Measurements from ENCODE around the gene PLPP4.
A peak's percentile ranks its signal among the peaks of the same experiment; 100 is the strongest.

PLPP4 gene

GRCh38 chr10:120456626-120457430 is at the start of gene PLPP4:
Gene PLPP4 (plus strand): TSS chr10:120457227. CDS start chr10:120457306, 79 bp downstream.
- peak; percentile 54 for DNase-seq

GRCh38 chr10:120409816-120410215 is 47.2 kb upstream of the PLPP4 start:
- DNase-seq: no peak

GRCh38 chr10:120414946-120415345 is 42.1 kb upstream of the PLPP4 start:
- DNase-seq: no peak

GRCh38 chr10:120415709-120416330 is 41.2 kb upstream of the PLPP4 start:
- DNase-seq: no peak

GRCh38 chr10:120420421-120420820 is 36.6 kb upstream of the PLPP4 start:
- no peak for DNase-seq

GRCh38 chr10:120421250-120421649 is 35.8 kb upstream of the PLPP4 start:
- no peak for DNase-seq

GRCh38 chr10:120422457-120422856 is 34.6 kb upstream of the PLPP4 start:
- no peak for DNase-seq

- peak; percentile 54 for DNase-seq
Observed at GRCh38 chr10:120423431-120424197, 33.4 kb upstream of the PLPP4 start.

- no peak for DNase-seq
Observed at GRCh38 chr10:120424198-120424464, 32.9 kb upstream of the PLPP4 start.

- DNase-seq: no peak
Observed at GRCh38 chr10:120426306-120426705, 30.7 kb upstream of the PLPP4 start.

GRCh38 chr10:120428754-120429153 is 28.3 kb upstream of the PLPP4 start:
- DNase-seq: no peak

- no peak for DNase-seq
Observed at GRCh38 chr10:120429395-120429794, 27.6 kb upstream of the PLPP4 start.

- DNase-seq: peak; percentile 42
Observed at GRCh38 chr10:120431251-120431651, 25.8 kb upstream of the PLPP4 start.

- DNase-seq: peak; percentile 5
Observed at GRCh38 chr10:120432209-120432608, 24.8 kb upstream of the PLPP4 start.

GRCh38 chr10:120433141-120433540 is 23.9 kb upstream of the PLPP4 start:
- DNase-seq: peak; percentile 51

- no peak for DNase-seq
Observed at GRCh38 chr10:120436439-120437112, 20.5 kb upstream of the PLPP4 start.

GRCh38 chr10:120437541-120437940 is 19.5 kb upstream of the PLPP4 start:
- DNase-seq: no peak

GRCh38 chr10:120451968-120452367 is 5.1 kb upstream of the PLPP4 start:
- DNase-seq: no peak

- no peak for DNase-seq
Observed at GRCh38 chr10:120453319-120453718, 3.7 kb upstream of the PLPP4 start.

- DNase-seq: peak; percentile 23
Observed at GRCh38 chr10:120453886-120454285, 3.1 kb upstream of the PLPP4 start.

GRCh38 chr10:120455004-120455403 is 2.0 kb upstream of the PLPP4 start:
- no peak for DNase-seq

GRCh38 chr10:120455606-120456005 is 1.4 kb upstream of the PLPP4 start:
- DNase-seq: no peak

- DNase-seq: peak; percentile 61
Observed at GRCh38 chr10:120456143-120456625, 843 bp upstream of the PLPP4 start.

Data from NCI-H2171 treated with DMSO at 0.1 percent for 48 hours (cell line).